ENCODE results near the gene GINS1. TPM values are rescaled to one million over a fixed set of nuclear protein-coding genes. Genes with fewer than 3 reads are reported as not detected.

The GINS1 gene
- total RNA-seq, 1 donor from 2014 or later: 6.2 TPM

DNA sequence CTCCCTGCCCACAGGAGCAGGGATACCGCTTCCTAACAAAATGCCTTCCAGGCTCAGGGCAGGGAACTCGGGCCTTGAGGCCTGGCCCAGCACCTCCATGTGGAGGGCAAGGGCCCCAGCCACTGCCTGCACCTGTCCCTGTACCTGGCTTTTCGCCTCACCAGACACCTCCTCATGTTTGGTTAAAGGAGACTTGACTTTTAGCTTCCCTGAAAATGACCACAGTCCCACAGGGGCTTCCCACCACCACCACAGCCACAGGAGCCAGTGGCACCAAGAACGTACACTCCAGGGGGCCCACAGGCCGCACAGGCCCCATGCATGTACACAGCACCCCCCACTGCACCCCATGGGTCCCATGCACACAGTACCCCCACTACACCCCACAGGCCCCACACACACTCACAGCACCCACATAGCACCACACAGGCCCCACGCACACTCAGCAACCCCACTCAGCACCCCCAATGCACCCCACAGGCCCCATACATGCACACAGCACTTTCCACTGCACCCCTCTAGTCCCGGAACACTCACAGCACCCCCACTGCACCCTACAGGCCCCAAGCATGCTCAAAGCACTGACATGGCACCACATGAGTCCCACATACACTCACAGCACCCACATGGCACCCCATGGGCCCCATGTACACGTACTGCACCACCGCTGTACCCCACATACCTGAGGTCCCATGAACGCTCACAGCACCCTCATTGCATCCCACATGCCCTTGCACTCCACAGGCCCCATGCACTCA, 86.5 kb downstream of the GINS1 start:
- Mint-ChIP-seq H3K9me3 (ENCODE audit: unreplicated experiment) (no peaks in the 10 kb centered on the region), H3K4me1 (ENCODE audit: unreplicated experiment) (no peaks in the 10 kb centered on the region), H3K27me3 (ENCODE audit: unreplicated experiment) (no peaks in the 10 kb centered on the region), H3K27ac (ENCODE audit: unreplicated experiment) (no peak overlapping the region), H3K4me3 (ENCODE audit: unreplicated experiment) (no peak overlapping the region), H3K36me3 (ENCODE audit: unreplicated experiment) (peaks cover 7% of the 10 kb centered on the region)
- no peak for DNase-seq (ENCODE audit: extremely low spot score, unreplicated experiment)
- TF ChIP-seq, protein P1, sequence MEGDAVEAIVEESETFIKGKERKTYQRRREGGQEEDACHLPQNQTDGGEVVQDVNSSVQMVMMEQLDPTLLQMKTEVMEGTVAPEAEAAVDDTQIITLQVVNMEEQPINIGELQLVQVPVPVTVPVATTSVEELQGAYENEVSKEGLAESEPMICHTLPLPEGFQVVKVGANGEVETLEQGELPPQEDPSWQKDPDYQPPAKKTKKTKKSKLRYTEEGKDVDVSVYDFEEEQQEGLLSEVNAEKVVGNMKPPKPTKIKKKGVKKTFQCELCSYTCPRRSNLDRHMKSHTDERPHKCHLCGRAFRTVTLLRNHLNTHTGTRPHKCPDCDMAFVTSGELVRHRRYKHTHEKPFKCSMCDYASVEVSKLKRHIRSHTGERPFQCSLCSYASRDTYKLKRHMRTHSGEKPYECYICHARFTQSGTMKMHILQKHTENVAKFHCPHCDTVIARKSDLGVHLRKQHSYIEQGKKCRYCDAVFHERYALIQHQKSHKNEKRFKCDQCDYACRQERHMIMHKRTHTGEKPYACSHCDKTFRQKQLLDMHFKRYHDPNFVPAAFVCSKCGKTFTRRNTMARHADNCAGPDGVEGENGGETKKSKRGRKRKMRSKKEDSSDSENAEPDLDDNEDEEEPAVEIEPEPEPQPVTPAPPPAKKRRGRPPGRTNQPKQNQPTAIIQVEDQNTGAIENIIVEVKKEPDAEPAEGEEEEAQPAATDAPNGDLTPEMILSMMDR (IDR thresholded peaks at IDR 0.05): no peak

DNA sequence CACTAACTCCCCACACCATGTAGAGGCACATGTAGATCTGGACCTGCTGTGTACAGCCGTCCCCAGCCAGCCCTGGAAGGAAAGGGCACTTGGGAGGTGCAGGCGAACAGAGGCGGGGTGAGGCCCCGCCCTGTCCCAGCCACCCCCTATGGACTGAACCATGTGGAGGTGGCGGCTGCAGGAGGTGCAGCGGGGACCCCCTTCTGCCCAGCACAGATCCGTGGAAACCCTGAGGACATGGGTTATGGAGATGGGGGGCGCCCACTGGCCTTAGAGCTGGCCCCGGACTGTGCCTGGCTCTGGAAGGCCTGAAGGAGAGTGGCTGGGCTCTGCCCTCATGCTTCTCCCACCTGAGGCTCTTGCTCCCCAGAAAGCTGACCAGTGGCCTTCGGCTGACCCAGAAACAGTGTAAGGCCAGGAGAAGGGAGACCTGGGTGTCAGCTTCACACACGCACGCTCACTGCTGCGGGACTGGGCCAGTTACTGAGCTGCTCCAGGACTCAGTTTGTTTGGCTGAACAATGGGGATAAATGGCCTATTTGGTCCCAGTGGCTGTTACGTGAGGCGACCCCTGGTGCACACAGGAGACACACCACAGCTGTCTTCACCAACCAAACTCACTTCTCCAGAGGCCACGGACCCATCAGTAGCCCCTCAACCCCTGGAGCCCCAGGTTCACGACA, 87.2 kb downstream of the GINS1 start:
- no peaks in the 10 kb centered on the region for H3K4me1 Mint-ChIP-seq (ENCODE audit: unreplicated experiment)
- H3K27ac Mint-ChIP-seq (ENCODE audit: unreplicated experiment): no peak overlapping the region
- DNase-seq (ENCODE audit: extremely low spot score, unreplicated experiment): no peak
- no peaks in the 10 kb centered on the region for H3K27me3 Mint-ChIP-seq (ENCODE audit: unreplicated experiment)
- H3K9me3 Mint-ChIP-seq (ENCODE audit: unreplicated experiment): no peaks in the 10 kb centered on the region
- TF ChIP-seq, protein P1 (IDR thresholded peaks at IDR 0.05): no peak
- peaks cover 8% of the 10 kb centered on the region for H3K36me3 Mint-ChIP-seq (ENCODE audit: unreplicated experiment)
- H3K4me3 Mint-ChIP-seq (ENCODE audit: unreplicated experiment): no peak overlapping the region

DNA sequence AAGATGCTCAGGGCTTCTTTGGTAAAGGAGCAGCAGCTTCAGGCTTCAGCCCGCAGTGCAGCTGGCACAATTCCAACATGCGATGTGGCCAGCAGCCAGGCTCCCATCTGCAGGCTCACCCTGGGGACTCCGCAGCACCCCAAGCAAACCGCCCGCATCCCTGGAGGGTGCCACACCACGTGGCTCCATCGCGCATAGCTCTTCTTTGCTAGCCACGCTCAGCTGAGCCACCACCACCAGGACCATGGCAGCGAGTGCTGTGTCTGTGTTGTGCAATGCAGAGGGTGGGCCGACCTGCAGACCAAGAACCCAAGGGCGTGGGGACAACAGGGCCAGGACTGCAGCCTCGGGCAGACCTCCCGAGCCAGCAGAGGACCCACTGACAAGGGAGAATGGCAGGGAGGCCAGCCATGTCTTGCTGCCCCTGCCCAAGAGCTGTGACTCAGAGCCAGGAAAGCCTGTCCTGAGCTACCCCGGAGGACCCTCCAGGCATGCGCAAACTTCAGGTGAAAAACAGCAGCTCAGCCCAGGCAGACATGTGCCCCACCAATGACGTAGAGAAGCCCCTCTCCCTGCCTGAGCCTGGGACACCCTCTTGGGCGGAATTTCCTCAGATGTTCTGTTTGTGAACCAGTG, 87.8 kb downstream of the GINS1 start:
- Mint-ChIP-seq H3K9me3 (ENCODE audit: unreplicated experiment) (no peaks in the 10 kb centered on the region), H3K4me1 (ENCODE audit: unreplicated experiment) (no peaks in the 10 kb centered on the region), H3K27me3 (ENCODE audit: unreplicated experiment) (no peaks in the 10 kb centered on the region), H3K27ac (ENCODE audit: unreplicated experiment) (no peak overlapping the region), H3K36me3 (ENCODE audit: unreplicated experiment) (peaks cover 9% of the 10 kb centered on the region), H3K4me3 (ENCODE audit: unreplicated experiment) (no peak overlapping the region)
- TF ChIP-seq, protein P1 (IDR thresholded peaks at IDR 0.05): no peak
- no peak for DNase-seq (ENCODE audit: extremely low spot score, unreplicated experiment)

DNA sequence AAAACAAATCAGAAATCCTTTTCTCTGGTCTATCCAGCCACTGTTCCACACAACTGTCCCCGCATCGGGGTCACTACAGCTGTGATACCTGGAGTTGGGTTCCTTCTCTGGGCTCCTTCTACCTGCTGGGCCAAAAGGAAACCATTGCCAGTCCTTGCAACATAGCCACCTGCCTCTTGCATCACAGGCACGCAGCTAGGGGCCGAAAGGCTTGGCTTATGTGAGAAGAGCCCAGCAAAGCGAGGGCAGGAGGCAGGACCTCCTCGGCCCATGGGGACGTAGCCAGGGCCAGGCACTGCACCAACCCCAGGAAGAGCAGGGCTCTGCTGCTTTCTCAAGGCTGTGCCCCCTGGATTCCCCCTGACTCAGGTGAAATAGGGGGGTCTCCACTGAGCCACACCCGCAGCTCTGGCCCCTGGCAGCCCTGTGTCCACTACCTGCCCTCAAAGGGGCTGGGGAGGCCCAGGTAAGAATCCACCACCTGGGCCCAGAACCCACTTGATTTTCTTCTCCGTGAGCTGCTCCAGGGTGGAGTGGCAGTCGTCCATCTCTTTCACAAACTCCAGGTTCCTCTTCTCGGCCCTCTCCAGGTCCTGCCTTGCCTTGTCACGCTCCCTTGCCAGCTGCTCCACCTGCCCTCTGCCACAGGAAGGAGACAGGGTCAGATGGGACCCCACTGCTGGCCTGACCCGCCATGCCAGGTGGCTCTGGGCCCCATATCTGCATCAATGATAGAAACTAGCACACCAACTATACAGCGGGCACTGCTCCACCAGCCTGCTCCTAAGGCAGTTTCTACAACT, 88.9 kb downstream of the GINS1 start:
- Mint-ChIP-seq H3K4me1 (ENCODE audit: unreplicated experiment) (no peaks in the 10 kb centered on the region), H3K9me3 (ENCODE audit: unreplicated experiment) (no peaks in the 10 kb centered on the region), H3K27ac (ENCODE audit: unreplicated experiment) (no peak overlapping the region), H3K36me3 (ENCODE audit: unreplicated experiment) (peaks cover 7% of the 10 kb centered on the region), H3K27me3 (ENCODE audit: unreplicated experiment) (no peaks in the 10 kb centered on the region), H3K4me3 (ENCODE audit: unreplicated experiment) (no peak overlapping the region)
- TF ChIP-seq, protein P1 (IDR thresholded peaks at IDR 0.05): no peak
- no peak for DNase-seq (ENCODE audit: extremely low spot score, unreplicated experiment)

All from osteocyte (in vitro differentiated cells).